HepG2 (cell line): ENCODE results near the gene TGM2. TPM values are rescaled to one million over a fixed set of nuclear protein-coding genes. Genes with fewer than 3 reads are reported as not detected.

Source experiments
- ATAC-seq: fragments of 200-7000 bp; cut with Tn5 transposase; 3 replicates; pipeline ENCODE4 v1.9.1; 2020; ENCODE audit warnings: mild to moderate bottlenecking, moderate library complexity
- BruUV-seq: library from RNA; stranded (reverse); fragments of 400-500 nt; replicated peaks from 2 replicates; lab custom pipeline; 2021; lab: Mats Ljungman, UMichigan
- CTCF ChIA-PET: fragments of 300-600 bp; formaldehyde crosslinking; extraction: SDS; loops from one replicate; lab custom pipeline; 2021; ENCODE audit warnings: low total read pairs, inconsistent platforms, low intra/inter-chr PET ratio; lab: Yijun Ruan, JAX
- POLR2A ChIA-PET: fragments of 350-600 bp; sonication (Branson Sonifier 250); formaldehyde crosslinking; loops from one replicate; lab custom pipeline; 2020; ENCODE audit warnings: antibody characterized with exemption, inconsistent platforms; lab: Yijun Ruan, JAX
- DNase-seq: peaks from one replicate; pipeline ENCODE4 v3.0.0-alpha.2; 2015; ENCODE audit warnings: low spot score
- FAIRE-seq: peaks from 3 replicates; lab custom pipeline; 2011; peaks lifted over from hg19 to GRCh38; lab: Jason Lieb, UNC
- H2AFZ ChIP-seq: one replicate; pipeline ENCODE4 v1.6.1; 2011; ENCODE audit warnings: low read length, inconsistent platforms
- H3K27ac ChIP-seq: fragments of 300-600 bp; 3 replicates; pipeline ENCODE4 v1.8.0; 2011; ENCODE audit warnings: mixed run types, mild to moderate bottlenecking, mixed read lengths, low read length, inconsistent platforms; ENCODE audit not compliant: insufficient read depth; ENCODE audit errors: extremely low read length
- H3K27me3 ChIP-seq, 2 experiments: fragments of 200-600 bp in 1 of 2; 2 replicates in 1 of 2; 3 replicates in 1 of 2; pipeline versions ENCODE4 v1.6.0 to v1.8.0; 2011; ENCODE audit warnings: low read length in 2 of 2, mild to moderate bottlenecking in 2 of 2, moderate library complexity in 2 of 2, inconsistent platforms in 1 of 2; ENCODE audit not compliant: insufficient read depth in 2 of 2, control insufficient read depth in 1 of 2
- H3K36me3 ChIP-seq, 2 experiments: fragments of 200-600 bp in 1 of 2; replicated peaks in 1 of 2; 2 replicates in 1 of 2; 3 replicates in 1 of 2; pipeline versions ENCODE4 v1.5.1 to v1.8.0; 2011; ENCODE audit warnings: low read length in 2 of 2, inconsistent platforms in 1 of 2; ENCODE audit not compliant: insufficient read depth in 2 of 2, control insufficient read depth in 1 of 2
- H3K4me1 ChIP-seq: 2 replicates; pipeline ENCODE4 v1.5.1; 2012; ENCODE audit warnings: low read length, inconsistent platforms; ENCODE audit not compliant: insufficient read depth
- H3K4me2 ChIP-seq: 2 replicates; pipeline ENCODE4 v1.6.0; 2011; ENCODE audit warnings: low read depth, low read length, inconsistent platforms
- H3K4me3 ChIP-seq, 3 experiments: fragments of 200-600 bp in 1 of 3; sonication (generic), shearing (Covaris generic) in 1 of 3; replicated peaks in 1 of 3; 2 replicates each; pipeline ENCODE4 v1.5.1; 2011 to 2016; ENCODE audit warnings: low read length in 3 of 3, inconsistent platforms in 2 of 3, low read depth in 2 of 3, mild to moderate bottlenecking in 2 of 3, control low read depth in 1 of 3, mixed read lengths in 1 of 3; ENCODE audit not compliant: insufficient read depth in 1 of 3
- H3K79me2 ChIP-seq: one replicate; pipeline ENCODE4 v1.6.1; 2011; ENCODE audit warnings: low read length, inconsistent platforms; ENCODE audit not compliant: insufficient read depth
- H3K9ac ChIP-seq: 2 replicates; pipeline ENCODE4 v1.6.0; 2011; ENCODE audit warnings: mild to moderate bottlenecking, low read depth, low read length, inconsistent platforms; ENCODE audit not compliant: insufficient read depth
- H3K9me3 ChIP-seq: 2 replicates; pipeline ENCODE4 v1.5.1; 2012; ENCODE audit warnings: mild to moderate bottlenecking, low read length
- H4K20me1 ChIP-seq: 2 replicates; pipeline ENCODE4 v1.6.0; 2011; ENCODE audit warnings: inconsistent platforms, mild to moderate bottlenecking, low read length, moderate library complexity; ENCODE audit not compliant: insufficient read depth
- HNRNPK ChIP-seq: fragments of 200-400 bp; formaldehyde crosslinking; IDR thresholded peaks from 2 replicates; pipeline ENCODE4 v1.6.1; 2018; ENCODE audit warnings: low read length, low read depth, moderate library complexity, mild to moderate bottlenecking; ENCODE audit not compliant: poor library complexity, severe bottlenecking
- HNRNPLL ChIP-seq: fragments of 200-400 bp; formaldehyde crosslinking; IDR thresholded peaks from 2 replicates; pipeline ENCODE4 v1.6.1; 2017; ENCODE audit warnings: mild to moderate bottlenecking, low read depth, low read length; ENCODE audit not compliant: poor library complexity, severe bottlenecking
- IKZF1 ChIP-seq: fragments of 450-650 bp; IDR thresholded peaks from 2 replicates; pipeline ENCODE4 v1.7.1; 2016
- KLF13 ChIP-seq: sonication (generic); formaldehyde crosslinking; IDR thresholded peaks from 2 replicates; pipeline ENCODE4 v1.4.0; 2020; ENCODE audit warnings: mild to moderate bottlenecking, missing genetic modification reagents
- MED8 ChIP-seq: sonication (generic); formaldehyde crosslinking; IDR thresholded peaks from 2 replicates; pipeline ENCODE4 v1.8.1; 2023; ENCODE audit warnings: mild to moderate bottlenecking, missing genetic modification reagents; ENCODE audit not compliant: insufficient replicate concordance
- NRL ChIP-seq: sonication (generic); formaldehyde crosslinking; IDR thresholded peaks from 2 replicates; pipeline ENCODE4 v1.5.0; 2020; ENCODE audit warnings: missing genetic modification reagents, mild to moderate bottlenecking, moderate library complexity, borderline replicate concordance
- SALL1 ChIP-seq: sonication (generic); formaldehyde crosslinking; IDR thresholded peaks from 2 replicates; pipeline ENCODE4 v1.8.0; 2022; ENCODE audit warnings: mild to moderate bottlenecking, missing genetic modification reagents
- XBP1 ChIP-seq: sonication (generic); formaldehyde crosslinking; IDR thresholded peaks from 2 replicates; pipeline ENCODE4 v1.5.0; 2020; ENCODE audit warnings: missing genetic modification reagents
- ZBTB38 ChIP-seq: sonication (generic); formaldehyde crosslinking; IDR thresholded peaks from 2 replicates; pipeline ENCODE4 v1.5.1; 2020; ENCODE audit warnings: mild to moderate bottlenecking, missing genetic modification reagents
- ZFP41 ChIP-seq: sonication (generic); formaldehyde crosslinking; IDR thresholded peaks from 2 replicates; pipeline ENCODE4 v1.4.0; 2020; ENCODE audit warnings: mild to moderate bottlenecking, missing genetic modification reagents, borderline replicate concordance
- ZKSCAN5 ChIP-seq: sonication (generic); formaldehyde crosslinking; IDR thresholded peaks from 2 replicates; pipeline ENCODE4 v1.5.1; 2020; ENCODE audit warnings: mild to moderate bottlenecking, missing genetic modification reagents
- ZNF225 ChIP-seq: sonication (generic); formaldehyde crosslinking; IDR thresholded peaks from 2 replicates; pipeline ENCODE4 v1.4.0; 2020; ENCODE audit warnings: mild to moderate bottlenecking, missing genetic modification reagents
- ZNF550 ChIP-seq: sonication (generic); formaldehyde crosslinking; IDR thresholded peaks from 2 replicates; pipeline ENCODE4 v1.4.0; 2020; ENCODE audit warnings: mild to moderate bottlenecking, missing genetic modification reagents, borderline replicate concordance
- ZNF768 ChIP-seq: sonication (generic); formaldehyde crosslinking; IDR thresholded peaks from 2 replicates; pipeline ENCODE4 v1.4.0; 2020; ENCODE audit warnings: missing genetic modification reagents
- WGBS: methylation state at CpG from one replicate; pipeline ENCODE4 v1.1.6; 2017; ENCODE audit warnings: low lambda C conversion rate; 5-methylcytosine and 5-hydroxymethylcytosine counted together
- in situ Hi-C: cut with HindIII; loops from 2 replicates; pipeline ENCODE4 v1.10.0; 2017; ENCODE audit warnings: low pct_unique_long_range_greater_than_20kb; ENCODE audit not compliant: extremely low pct_ligation_motif_present
- intact Hi-C: fragments of 100-400 bp; cut with micrococcal nuclease; formaldehyde crosslinking; loops from one replicate; pipeline ENCODE4 v1.10.0; 2022; ENCODE audit not compliant: unreplicated experiment
- polyA plus RNA-seq, 8 experiments: library from polyadenylated mRNA; depleted of rRNA in 3 of 8; stranded (reverse) in 7 of 8; unstranded in 1 of 8; fragments of >200 nt; fragmentation: Illumina TruSeq in 4 of 8; extraction: Trizol in 4 of 8; gene quantifications; 2 replicates each; pipeline versions ENCODE4 v1.2.1 to v1.2.3, GENCODE V29; 2011 to 2016; ENCODE audit warnings: low read depth in 4 of 8, missing spikeins in 1 of 8, mixed read lengths in 1 of 8; ENCODE audit not compliant: insufficient read depth in 1 of 8
- total RNA-seq, 5 experiments: library from RNA; depleted of rRNA; stranded (reverse); fragments of >200 nt; fragmentation: Illumina TruSeq; extraction: Trizol; gene quantifications; 2 replicates each; pipeline ENCODE4 v1.2.3, GENCODE V29; 2016; ENCODE audit warnings: low read depth in 1 of 5
- TF ChIP-seq, protein P1 (sequence below): sonication (generic); formaldehyde crosslinking; IDR thresholded peaks from 2 replicates; pipeline ENCODE4 v1.5.0; 2020; ENCODE audit warnings: missing genetic modification reagents, mild to moderate bottlenecking, borderline replicate concordance
- TF ChIP-seq, protein P2 (sequence below): sonication (generic); formaldehyde crosslinking; IDR thresholded peaks from 2 replicates; pipeline ENCODE4 v1.8.0; 2022; ENCODE audit warnings: missing genetic modification reagents, mild to moderate bottlenecking, borderline replicate concordance
- TF ChIP-seq, protein P3 (sequence below): sonication (generic); formaldehyde crosslinking; IDR thresholded peaks from 2 replicates; pipeline ENCODE4 v1.5.1; 2020; ENCODE audit warnings: mild to moderate bottlenecking, missing genetic modification reagents, borderline replicate concordance
- TF ChIP-seq, protein P4 (sequence below): sonication (generic); formaldehyde crosslinking; IDR thresholded peaks from 2 replicates; pipeline ENCODE4 v1.5.0; 2020; ENCODE audit warnings: mild to moderate bottlenecking, missing genetic modification reagents

The TGM2 gene
- total and polyA plus RNA-seq, 2 of the 13 experiments (the other 11 are each of a cell fraction or from before 2014, with no cell fraction given): 4.2 to 46.4 TPM

DNA sequence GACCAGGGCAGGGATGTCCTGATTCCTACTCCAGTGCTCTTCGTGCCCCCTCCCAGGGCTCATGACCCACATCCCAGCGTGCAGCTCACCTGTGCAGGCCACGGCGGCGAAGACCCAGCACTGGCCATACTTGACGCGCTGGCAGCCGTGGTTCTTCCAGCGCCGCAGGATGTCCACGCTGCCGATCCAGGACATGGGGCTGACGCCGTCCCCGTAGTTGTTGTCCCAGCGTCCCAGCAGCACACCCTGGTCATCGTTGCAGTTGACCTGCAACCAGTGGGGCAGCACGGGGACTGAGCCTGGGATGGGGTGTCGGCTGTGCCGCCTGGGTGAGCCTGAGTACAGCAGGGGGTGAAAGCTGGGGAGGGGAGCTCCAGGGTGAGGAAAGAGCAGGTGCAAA is 18.4 kb downstream of the TGM2 start:
- Histone ChIP-seq H3K9ac (no peak overlapping the region), H4K20me1 (no peaks in the 10 kb centered on the region), H3K36me3 (peaks cover 5 to 11% of the 10 kb centered on the region in 2 experiments; a peak in 4 of 5 replicates), H3K27me3 (no peaks in the 10 kb centered on the region), H3K4me2 (no peak overlapping the region), H2AFZ (no peak overlapping the region), H3K79me2 (no peaks in the 10 kb centered on the region), H3K4me1 (peaks cover 43% of the 10 kb centered on the region), H3K9me3 (no peaks in the 10 kb centered on the region), H3K27ac (no peak overlapping the region), H3K4me3 (no peak overlapping the region)
- 98% methylated on average over 20 of the region's 20 CpGs for WGBS
- DNase-seq (no peak), FAIRE-seq (no peak), ATAC-seq (no peak)
- ChIA-PET CTCF (no interaction called here), POLR2A (no interaction called here)
- no TSS peak for BruUV-seq
- intact Hi-C loops (no loop called here), in situ Hi-C loops (no loop called here)
- TF ChIP-seq XBP1 (CRISPR knock-in tag) (no peak), ZKSCAN5 (CRISPR knock-in tag) (no peak), ZNF550 (CRISPR knock-in tag) (0 out of 2 replicates have a peak, but pooled peaks have one; percentile 44), KLF13 (CRISPR knock-in tag) (0 out of 2 replicates have a peak, but pooled peaks have one; percentile 38), MED8 (CRISPR knock-in tag) (no peak), HNRNPK (peak; percentile 56), ZNF225 (CRISPR knock-in tag) (peak; percentile 57; the same call in 1 of the 2 replicates), ZNF768 (CRISPR knock-in tag) (peak; percentile 76; the same call in 1 of the 2 replicates), IKZF1 (no peak), ZBTB38 (CRISPR knock-in tag) (peak; percentile 47; the same call in 1 of the 2 replicates), SALL1 (CRISPR knock-in tag) (0 out of 2 replicates have a peak, but pooled peaks have one; percentile 11), HNRNPLL (peak; percentile 32), NRL (CRISPR knock-in tag) (0 out of 2 replicates have a peak, but pooled peaks have one; percentile 25), ZFP41 (CRISPR knock-in tag) (0 out of 2 replicates have a peak, but pooled peaks have one; percentile 29)
- TF ChIP-seq, protein P1, sequence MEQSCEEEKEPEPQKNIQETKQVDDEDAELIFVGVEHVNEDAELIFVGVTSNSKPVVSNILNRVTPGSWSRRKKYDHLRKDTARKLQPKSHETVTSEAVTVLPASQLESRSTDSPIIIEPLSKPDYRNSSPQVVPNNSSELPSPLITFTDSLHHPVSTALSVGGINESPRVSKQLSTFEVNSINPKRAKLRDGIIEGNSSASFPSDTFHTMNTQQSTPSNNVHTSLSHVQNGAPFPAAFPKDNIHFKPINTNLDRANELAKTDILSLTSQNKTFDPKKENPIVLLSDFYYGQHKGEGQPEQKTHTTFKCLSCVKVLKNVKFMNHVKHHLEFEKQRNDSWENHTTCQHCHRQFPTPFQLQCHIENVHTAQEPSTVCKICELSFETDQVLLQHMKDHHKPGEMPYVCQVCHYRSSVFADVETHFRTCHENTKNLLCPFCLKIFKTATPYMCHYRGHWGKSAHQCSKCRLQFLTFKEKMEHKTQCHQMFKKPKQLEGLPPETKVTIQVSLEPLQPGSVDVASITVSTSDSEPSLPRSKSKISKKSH (CRISPR knock-in tag): peak; percentile 48; the same call in 1 of the 2 replicates
- TF ChIP-seq, protein P2, sequence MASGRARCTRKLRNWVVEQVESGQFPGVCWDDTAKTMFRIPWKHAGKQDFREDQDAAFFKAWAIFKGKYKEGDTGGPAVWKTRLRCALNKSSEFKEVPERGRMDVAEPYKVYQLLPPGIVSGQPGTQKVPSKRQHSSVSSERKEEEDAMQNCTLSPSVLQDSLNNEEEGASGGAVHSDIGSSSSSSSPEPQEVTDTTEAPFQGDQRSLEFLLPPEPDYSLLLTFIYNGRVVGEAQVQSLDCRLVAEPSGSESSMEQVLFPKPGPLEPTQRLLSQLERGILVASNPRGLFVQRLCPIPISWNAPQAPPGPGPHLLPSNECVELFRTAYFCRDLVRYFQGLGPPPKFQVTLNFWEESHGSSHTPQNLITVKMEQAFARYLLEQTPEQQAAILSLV (CRISPR knock-in tag): no peak
- TF ChIP-seq, protein P3, sequence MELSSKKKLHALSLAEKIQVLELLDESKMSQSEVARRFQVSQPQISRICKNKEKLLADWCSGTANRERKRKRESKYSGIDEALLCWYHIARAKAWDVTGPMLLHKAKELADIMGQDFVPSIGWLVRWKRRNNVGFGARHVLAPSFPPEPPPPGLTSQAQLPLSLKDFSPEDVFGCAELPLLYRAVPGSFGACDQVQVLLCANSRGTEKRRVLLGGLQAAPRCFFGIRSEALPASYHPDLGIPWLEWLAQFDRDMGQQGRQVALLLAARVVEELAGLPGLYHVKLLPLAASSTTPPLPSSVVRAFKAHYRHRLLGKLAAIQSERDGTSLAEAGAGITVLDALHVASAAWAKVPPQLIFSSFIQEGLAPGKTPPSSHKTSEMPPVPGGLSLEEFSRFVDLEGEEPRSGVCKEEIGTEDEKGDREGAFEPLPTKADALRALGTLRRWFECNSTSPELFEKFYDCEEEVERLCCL (CRISPR knock-in tag): no peak
- TF ChIP-seq, protein P4, sequence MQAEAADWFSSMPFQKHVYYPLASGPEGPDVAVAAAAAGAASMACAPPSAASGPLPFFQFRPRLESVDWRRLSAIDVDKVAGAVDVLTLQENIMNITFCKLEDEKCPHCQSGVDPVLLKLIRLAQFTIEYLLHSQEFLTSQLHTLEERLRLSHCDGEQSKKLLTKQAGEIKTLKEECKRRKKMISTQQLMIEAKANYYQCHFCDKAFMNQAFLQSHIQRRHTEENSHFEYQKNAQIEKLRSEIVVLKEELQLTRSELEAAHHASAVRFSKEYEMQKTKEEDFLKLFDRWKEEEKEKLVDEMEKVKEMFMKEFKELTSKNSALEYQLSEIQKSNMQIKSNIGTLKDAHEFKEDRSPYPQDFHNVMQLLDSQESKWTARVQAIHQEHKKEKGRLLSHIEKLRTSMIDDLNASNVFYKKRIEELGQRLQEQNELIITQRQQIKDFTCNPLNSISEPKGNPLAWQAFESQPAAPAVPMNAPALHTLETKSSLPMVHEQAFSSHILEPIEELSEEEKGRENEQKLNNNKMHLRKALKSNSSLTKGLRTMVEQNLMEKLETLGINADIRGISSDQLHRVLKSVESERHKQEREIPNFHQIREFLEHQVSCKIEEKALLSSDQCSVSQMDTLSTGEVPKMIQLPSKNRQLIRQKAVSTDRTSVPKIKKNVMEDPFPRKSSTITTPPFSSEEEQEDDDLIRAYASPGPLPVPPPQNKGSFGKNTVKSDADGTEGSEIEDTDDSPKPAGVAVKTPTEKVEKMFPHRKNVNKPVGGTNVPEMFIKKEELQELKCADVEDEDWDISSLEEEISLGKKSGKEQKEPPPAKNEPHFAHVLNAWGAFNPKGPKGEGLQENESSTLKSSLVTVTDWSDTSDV (CRISPR knock-in tag): 0 out of 2 replicates have a peak, but pooled peaks have one; percentile 35
